ENCODE results near the gene RPS4Y2. TPM values are rescaled to one million over a fixed set of nuclear protein-coding genes. Genes with fewer than 3 reads are reported as not detected.

Gene RPS4Y2
- total RNA-seq, 1 experiment from 2014 or later = not detected

- H3K27me3 ChIP-seq (replicated peaks; ENCODE audit: insufficient read depth, low read depth, low read length, poor library complexity) = no peaks in the 10 kb centered on the region
- ChIA-PET POLR2A (ENCODE audit: low non-redundant PET) (no interaction called here), CTCF (no interaction called here)
- TF ChIP-seq CTCF (conservative IDR thresholded peaks at IDR 0.05; ENCODE audit: low read depth, low read length) = no peak
- TF ChIP-seq EZH2 (IDR thresholded peaks at IDR 0.05; ENCODE audit: borderline replicate concordance, low read depth, low read length, poor library complexity, severe bottlenecking) = no peak
- no peaks in the 10 kb centered on the region for H3K36me3 ChIP-seq (ENCODE audit: insufficient read depth, low read length, poor library complexity, severe bottlenecking)
- intact Hi-C loops (cut with micrococcal nuclease; ENCODE audit: unreplicated experiment) = no loop called here
- no peak overlapping the region for H3K4me3 ChIP-seq (ENCODE audit: low read depth, low read length, poor library complexity, severe bottlenecking)
- no peaks in the 10 kb centered on the region for H3K4me1 ChIP-seq (ENCODE audit: insufficient read depth, low read length, poor library complexity, severe bottlenecking)
- no peak for DNase-seq (ENCODE audit: low spot score)
- H3K27ac ChIP-seq (ENCODE audit: low read depth, low read length, poor library complexity, severe bottlenecking) = no peak overlapping the region
- no peaks in the 10 kb centered on the region for H3K9me3 ChIP-seq (ENCODE audit: low read depth, low read length, poor library complexity, severe bottlenecking)
- no TSS peak for BruUV-seq (replicated peaks)
Observed at GRCh38 chrY:20802659-20803058, 46.8 kb downstream of the RPS4Y2 start.

- intact Hi-C loops (cut with micrococcal nuclease; ENCODE audit: unreplicated experiment) = no loop called here
- Histone ChIP-seq H3K4me1 (ENCODE audit: insufficient read depth, low read length, poor library complexity, severe bottlenecking) (no peaks in the 10 kb centered on the region), H3K27ac (ENCODE audit: low read depth, low read length, poor library complexity, severe bottlenecking) (no peak overlapping the region), H3K27me3 (replicated peaks; ENCODE audit: insufficient read depth, low read depth, low read length, poor library complexity) (no peaks in the 10 kb centered on the region), H3K36me3 (ENCODE audit: insufficient read depth, low read length, poor library complexity, severe bottlenecking) (no peaks in the 10 kb centered on the region), H3K9me3 (ENCODE audit: low read depth, low read length, poor library complexity, severe bottlenecking) (no peaks in the 10 kb centered on the region), H3K4me3 (ENCODE audit: low read depth, low read length, poor library complexity, severe bottlenecking) (no peak overlapping the region)
- no peak for DNase-seq (ENCODE audit: low spot score)
- ChIA-PET CTCF (no interaction called here), POLR2A (ENCODE audit: low non-redundant PET) (no interaction called here)
- no peak for TF ChIP-seq EZH2 (IDR thresholded peaks at IDR 0.05; ENCODE audit: borderline replicate concordance, low read depth, low read length, poor library complexity, severe bottlenecking)
- no peak for TF ChIP-seq CTCF (conservative IDR thresholded peaks at IDR 0.05; ENCODE audit: low read depth, low read length)
- BruUV-seq (replicated peaks) = no TSS peak
Observed at GRCh38 chrY:20806243-20806642, 50.3 kb downstream of the RPS4Y2 start.

- Histone ChIP-seq H3K27ac (ENCODE audit: low read depth, low read length, poor library complexity, severe bottlenecking) (no peak overlapping the region), H3K4me1 (ENCODE audit: insufficient read depth, low read length, poor library complexity, severe bottlenecking) (no peaks in the 10 kb centered on the region), H3K36me3 (ENCODE audit: insufficient read depth, low read length, poor library complexity, severe bottlenecking) (no peaks in the 10 kb centered on the region), H3K27me3 (replicated peaks; ENCODE audit: insufficient read depth, low read depth, low read length, poor library complexity) (no peaks in the 10 kb centered on the region), H3K9me3 (ENCODE audit: low read depth, low read length, poor library complexity, severe bottlenecking) (no peaks in the 10 kb centered on the region), H3K4me3 (ENCODE audit: low read depth, low read length, poor library complexity, severe bottlenecking) (no peak overlapping the region)
- CTCF ChIA-PET = no interaction called here
- POLR2A ChIA-PET (ENCODE audit: low non-redundant PET) = no interaction called here
- DNase-seq (ENCODE audit: low spot score) = no peak
- intact Hi-C loops (cut with micrococcal nuclease; ENCODE audit: unreplicated experiment) = no loop called here
- no peak for TF ChIP-seq EZH2 (IDR thresholded peaks at IDR 0.05; ENCODE audit: borderline replicate concordance, low read depth, low read length, poor library complexity, severe bottlenecking)
- no peak for TF ChIP-seq CTCF (conservative IDR thresholded peaks at IDR 0.05; ENCODE audit: low read depth, low read length)
- no TSS peak for BruUV-seq (replicated peaks)
Observed at GRCh38 chrY:20813459-20813858, 57.6 kb downstream of the RPS4Y2 start.
